HCT116 (cell line): ENCODE data around the gene SCTR.

ENCODE experiments used
- POLR2A ChIP-seq: IDR thresholded peaks from 2 replicates; pipeline ENCODE4 v1.7.0; 2011; ENCODE audit warnings: borderline replicate concordance; ENCODE audit not compliant: insufficient read depth, insufficient read length; ENCODE audit errors: extremely low read depth
- POLR2AphosphoS5 ChIP-seq: IDR thresholded peaks from 2 replicates; pipeline ENCODE4 v1.6.1; 2011; ENCODE audit warnings: mild to moderate bottlenecking, low read depth, low read length, moderate library complexity
- SP1 ChIP-seq: IDR thresholded peaks from 2 replicates; pipeline ENCODE4 v1.6.1; 2012; ENCODE audit warnings: low read depth
- TCF7L2 ChIP-seq: IDR thresholded peaks from 2 replicates; pipeline ENCODE4 v1.7.0; 2011; ENCODE audit warnings: borderline replicate concordance, inconsistent platforms; ENCODE audit not compliant: insufficient read depth, insufficient read length; ENCODE audit errors: extremely low read depth
- YY1 ChIP-seq: IDR thresholded peaks from 2 replicates; pipeline ENCODE4 v1.6.1; 2011; ENCODE audit warnings: low read length, low read depth, moderate library complexity, mild to moderate bottlenecking; ENCODE audit not compliant: insufficient replicate concordance; ENCODE audit errors: extremely low read depth
- TF ChIP-seq, protein P1 (sequence below), 3 experiments: fragments of 200-600 bp in 1 of 3; sonication (generic) in 1 of 3; IDR thresholded peaks in 2 of 3; conservative IDR thresholded peaks in 1 of 3; 2 replicates each; pipeline ENCODE4 v1.5.1; 2012 to 2017; ENCODE audit warnings: low read depth in 2 of 3, low read length in 2 of 3, antibody characterized with exemption in 1 of 3, borderline replicate concordance in 1 of 3, control low read depth in 1 of 3, mild to moderate bottlenecking in 1 of 3, mixed read lengths in 1 of 3, mixed run types in 1 of 3, moderate library complexity in 1 of 3; ENCODE audit not compliant: insufficient read depth in 1 of 3

DNA sequence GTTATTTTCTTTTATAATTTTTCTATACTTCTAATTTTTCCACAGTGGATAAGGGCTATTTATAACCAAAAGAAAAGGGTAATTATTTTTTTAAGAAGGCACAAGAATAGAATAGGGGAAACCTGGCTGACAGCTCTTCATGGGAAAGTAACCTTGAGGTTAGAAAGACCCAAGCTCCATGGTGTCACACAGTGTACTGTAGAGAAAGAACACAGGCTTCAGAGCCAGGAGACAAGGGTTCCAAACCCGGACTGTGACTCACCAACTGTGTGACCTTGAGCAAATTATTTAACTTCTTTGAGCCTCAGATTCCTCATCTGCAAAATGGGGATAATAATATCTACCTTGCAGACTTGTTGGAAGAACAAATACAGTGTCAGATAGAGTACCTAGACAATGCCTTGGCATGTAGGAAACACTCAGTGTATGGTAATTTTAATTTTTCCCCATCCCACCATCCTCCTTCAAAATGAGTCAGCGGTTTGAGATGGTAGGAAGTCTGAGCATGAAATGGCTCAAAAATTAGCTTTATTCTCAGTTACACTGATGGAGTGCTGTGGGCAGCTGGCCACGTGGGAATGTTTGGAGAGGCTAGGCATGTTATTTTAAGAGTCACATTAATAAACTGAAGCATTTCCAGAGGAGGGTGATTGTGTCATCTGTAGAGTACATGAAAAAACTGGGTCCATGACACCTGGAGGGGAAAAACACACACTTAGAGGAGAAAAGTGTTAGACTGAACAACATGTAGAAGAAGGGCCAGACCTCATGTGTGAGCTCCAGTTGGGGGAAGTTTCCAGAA lies 55.9 kb downstream of the SCTR start:
- TF ChIP-seq, protein P1, sequence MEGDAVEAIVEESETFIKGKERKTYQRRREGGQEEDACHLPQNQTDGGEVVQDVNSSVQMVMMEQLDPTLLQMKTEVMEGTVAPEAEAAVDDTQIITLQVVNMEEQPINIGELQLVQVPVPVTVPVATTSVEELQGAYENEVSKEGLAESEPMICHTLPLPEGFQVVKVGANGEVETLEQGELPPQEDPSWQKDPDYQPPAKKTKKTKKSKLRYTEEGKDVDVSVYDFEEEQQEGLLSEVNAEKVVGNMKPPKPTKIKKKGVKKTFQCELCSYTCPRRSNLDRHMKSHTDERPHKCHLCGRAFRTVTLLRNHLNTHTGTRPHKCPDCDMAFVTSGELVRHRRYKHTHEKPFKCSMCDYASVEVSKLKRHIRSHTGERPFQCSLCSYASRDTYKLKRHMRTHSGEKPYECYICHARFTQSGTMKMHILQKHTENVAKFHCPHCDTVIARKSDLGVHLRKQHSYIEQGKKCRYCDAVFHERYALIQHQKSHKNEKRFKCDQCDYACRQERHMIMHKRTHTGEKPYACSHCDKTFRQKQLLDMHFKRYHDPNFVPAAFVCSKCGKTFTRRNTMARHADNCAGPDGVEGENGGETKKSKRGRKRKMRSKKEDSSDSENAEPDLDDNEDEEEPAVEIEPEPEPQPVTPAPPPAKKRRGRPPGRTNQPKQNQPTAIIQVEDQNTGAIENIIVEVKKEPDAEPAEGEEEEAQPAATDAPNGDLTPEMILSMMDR (IDR thresholded peaks at IDR 0.05 in 2 of 3, conservative IDR thresholded peaks at IDR 0.05 in 1 of 3; ENCODE audit: borderline replicate concordance in 1 of 3, insufficient read depth in 1 of 3, low read depth in 2 of 3, low read length in 2 of 3) = no peak
- TF ChIP-seq TCF7L2 = no peak
- no peak for TF ChIP-seq POLR2A
- no peak for TF ChIP-seq SP1
- TF ChIP-seq YY1 = no peak
- TF ChIP-seq POLR2AphosphoS5 = no peak
